ENCODE measurements around the gene ATF3.

DNA sequence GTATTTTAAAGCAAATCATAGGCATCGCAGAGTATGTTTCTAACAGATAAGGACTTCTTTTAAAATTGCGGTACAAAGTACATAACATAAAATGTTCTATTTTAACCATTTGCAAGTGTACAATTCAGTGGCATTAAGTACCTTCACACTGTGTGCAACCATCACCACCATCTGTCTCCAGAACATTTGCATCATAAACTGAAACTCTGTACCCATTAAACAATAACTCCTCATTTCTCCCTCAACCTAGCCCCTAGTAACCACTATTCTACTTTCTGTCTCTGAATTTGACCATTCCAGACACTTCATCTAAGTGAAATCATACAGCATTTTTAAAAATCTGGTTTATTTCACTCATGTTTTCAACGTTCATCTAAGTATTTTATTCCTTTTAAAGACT, 16.6 kb upstream of the ATF3 start:
- TF ChIP-seq, protein P1, sequence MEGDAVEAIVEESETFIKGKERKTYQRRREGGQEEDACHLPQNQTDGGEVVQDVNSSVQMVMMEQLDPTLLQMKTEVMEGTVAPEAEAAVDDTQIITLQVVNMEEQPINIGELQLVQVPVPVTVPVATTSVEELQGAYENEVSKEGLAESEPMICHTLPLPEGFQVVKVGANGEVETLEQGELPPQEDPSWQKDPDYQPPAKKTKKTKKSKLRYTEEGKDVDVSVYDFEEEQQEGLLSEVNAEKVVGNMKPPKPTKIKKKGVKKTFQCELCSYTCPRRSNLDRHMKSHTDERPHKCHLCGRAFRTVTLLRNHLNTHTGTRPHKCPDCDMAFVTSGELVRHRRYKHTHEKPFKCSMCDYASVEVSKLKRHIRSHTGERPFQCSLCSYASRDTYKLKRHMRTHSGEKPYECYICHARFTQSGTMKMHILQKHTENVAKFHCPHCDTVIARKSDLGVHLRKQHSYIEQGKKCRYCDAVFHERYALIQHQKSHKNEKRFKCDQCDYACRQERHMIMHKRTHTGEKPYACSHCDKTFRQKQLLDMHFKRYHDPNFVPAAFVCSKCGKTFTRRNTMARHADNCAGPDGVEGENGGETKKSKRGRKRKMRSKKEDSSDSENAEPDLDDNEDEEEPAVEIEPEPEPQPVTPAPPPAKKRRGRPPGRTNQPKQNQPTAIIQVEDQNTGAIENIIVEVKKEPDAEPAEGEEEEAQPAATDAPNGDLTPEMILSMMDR (IDR thresholded peaks at IDR 0.05): no peak
- TF ChIP-seq POLR2A (IDR thresholded peaks at IDR 0.05): no peak

Measured in esophagus squamous epithelium (tissue), 4 donors.